Measurements from ENCODE around the gene DNAH10. TPM values are rescaled to one million over a fixed set of nuclear protein-coding genes. Genes with fewer than 3 reads are reported as not detected.

The DNAH10 gene
- total RNA-seq, 1 experiment from 2014 or later: 0.17 TPM

DNA sequence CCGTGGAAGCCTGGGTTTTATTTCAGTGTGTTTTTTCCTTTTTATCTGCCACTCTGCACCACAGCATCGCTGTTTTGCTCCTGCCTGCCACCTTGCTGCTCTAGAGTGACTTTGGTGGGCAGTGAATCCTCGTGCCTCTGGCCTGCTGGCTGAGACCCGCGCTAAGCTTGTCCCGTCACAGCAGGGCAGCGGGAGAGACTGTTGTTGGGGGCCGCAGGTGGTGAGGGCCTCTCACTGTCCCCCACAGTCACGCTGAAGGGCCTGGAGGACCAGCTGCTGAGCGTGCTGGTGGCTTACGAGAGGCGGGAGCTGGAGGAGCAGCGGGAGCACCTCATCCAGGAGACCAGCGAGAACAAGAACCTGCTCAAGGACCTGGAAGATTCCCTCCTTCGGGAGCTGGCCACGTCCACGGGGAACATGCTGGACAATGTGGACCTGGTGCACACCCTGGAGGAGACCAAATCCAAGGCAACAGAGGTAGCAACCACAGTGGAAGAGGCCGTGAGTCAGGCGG is 155.3 kb downstream of the DNAH10 start:
- Mint-ChIP-seq H3K27me3 (ENCODE audit: low read depth) (peaks cover 91% of the 10 kb centered on the region), H3K9me3 (peaks cover 3 to 5% of the 10 kb centered on the region in 2 experiments)

More for the DNA sequence above, 155.3 kb downstream of the DNAH10 start:
- Histone ChIP-seq H3K23me2 (ENCODE audit: insufficient read length, low read depth, low read length, poor library complexity, severe bottlenecking) (no peaks in the 10 kb centered on the region), H3K9me3 (ENCODE audit: control insufficient read depth, low read depth, low read length) (no peaks in the 10 kb centered on the region), H3K79me2 (ENCODE audit: insufficient read depth, low read length) (no peaks in the 10 kb centered on the region), H3K18ac (ENCODE audit: insufficient read length, low read depth, low read length) (no peak overlapping the region), H3K4me1 (ENCODE audit: insufficient read depth, low read length) (no peaks in the 10 kb centered on the region), H2BK12ac (ENCODE audit: insufficient read length, low read depth, low read length) (no peak overlapping the region), H3K4me2 (ENCODE audit: insufficient read depth, insufficient read length, low read length) (no peak overlapping the region), H3K23ac (ENCODE audit: insufficient read length, low read depth, low read length) (no peak overlapping the region), H3K4ac (ENCODE audit: low read depth, low read length) (no peak overlapping the region), H2BK120ac (ENCODE audit: low read depth, low read length, poor library complexity, severe bottlenecking) (no peak overlapping the region), H4K8ac (replicated peaks; ENCODE audit: insufficient read length, low read depth, low read length) (no peak overlapping the region), H3T11ph (ENCODE audit: low read length) (no peak overlapping the region), H2AFZ (ENCODE audit: low read length) (no peak overlapping the region), H2AK5ac (ENCODE audit: insufficient read length, low read length) (no peak overlapping the region), H4K20me1 (ENCODE audit: control insufficient read depth, insufficient read depth, insufficient read length) (no peaks in the 10 kb centered on the region), H2BK15ac (ENCODE audit: low read depth, low read length) (no peak overlapping the region), H2BK5ac (ENCODE audit: insufficient read length, low read length) (no peak overlapping the region), H3K9ac (ENCODE audit: extremely low read depth, insufficient read length, low read length) (no peak overlapping the region), H4K5ac (ENCODE audit: insufficient read length, low read depth, low read length) (no peak overlapping the region), H3K14ac (ENCODE audit: insufficient read depth, low read length) (no peak overlapping the region; the same call in 1 of the 2 replicates), H3K79me1 (ENCODE audit: insufficient read depth, low read depth, low read length, poor library complexity, severe bottlenecking) (no peaks in the 10 kb centered on the region), H3K27me3 (ENCODE audit: insufficient read depth, low read length) (no peaks in the 10 kb centered on the region; the same call in 1 of the 2 replicates), H3K27ac (ENCODE audit: insufficient read length, low read depth, low read length) (no peak overlapping the region), H3K56ac (ENCODE audit: insufficient read length, low read depth, low read length) (no peak overlapping the region), H4K91ac (ENCODE audit: insufficient read length, low read depth, low read length) (no peak overlapping the region), H2BK20ac (ENCODE audit: low read depth, low read length, poor library complexity, severe bottlenecking) (no peak overlapping the region)
- H3K27ac Mint-ChIP-seq: no peak overlapping the region
- H3K4me1 Mint-ChIP-seq: peaks cover 0 to 10% of the 10 kb centered on the region in 2 experiments; a peak in 3 of 4 replicates
- TF ChIP-seq, protein P1, sequence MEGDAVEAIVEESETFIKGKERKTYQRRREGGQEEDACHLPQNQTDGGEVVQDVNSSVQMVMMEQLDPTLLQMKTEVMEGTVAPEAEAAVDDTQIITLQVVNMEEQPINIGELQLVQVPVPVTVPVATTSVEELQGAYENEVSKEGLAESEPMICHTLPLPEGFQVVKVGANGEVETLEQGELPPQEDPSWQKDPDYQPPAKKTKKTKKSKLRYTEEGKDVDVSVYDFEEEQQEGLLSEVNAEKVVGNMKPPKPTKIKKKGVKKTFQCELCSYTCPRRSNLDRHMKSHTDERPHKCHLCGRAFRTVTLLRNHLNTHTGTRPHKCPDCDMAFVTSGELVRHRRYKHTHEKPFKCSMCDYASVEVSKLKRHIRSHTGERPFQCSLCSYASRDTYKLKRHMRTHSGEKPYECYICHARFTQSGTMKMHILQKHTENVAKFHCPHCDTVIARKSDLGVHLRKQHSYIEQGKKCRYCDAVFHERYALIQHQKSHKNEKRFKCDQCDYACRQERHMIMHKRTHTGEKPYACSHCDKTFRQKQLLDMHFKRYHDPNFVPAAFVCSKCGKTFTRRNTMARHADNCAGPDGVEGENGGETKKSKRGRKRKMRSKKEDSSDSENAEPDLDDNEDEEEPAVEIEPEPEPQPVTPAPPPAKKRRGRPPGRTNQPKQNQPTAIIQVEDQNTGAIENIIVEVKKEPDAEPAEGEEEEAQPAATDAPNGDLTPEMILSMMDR (conservative IDR thresholded peaks at IDR 0.05): no peak
- DNase-seq: no peak
- H3K4me3 Mint-ChIP-seq: no peak overlapping the region
- peaks cover 0 to 3% (median 2%) of the 10 kb centered on the region in 3 experiments; a peak in 2 of 7 replicates for H3K36me3 Mint-ChIP-seq (ENCODE audit: insufficient read depth in 1 of 3, low read depth in 3 of 3)
- no CpG with 5 or more reads among the region's 19 CpGs for WGBS (ENCODE audit: extremely low coverage, insufficient read length, low lambda C conversion rate)

Data from H9 (cell line).